AG10803 (cell line): Measurements from ENCODE around the gene DLG5.

Source experiments
- DNase-seq: peaks from one replicate; pipeline ENCODE4 v3.0.0; 2010; ENCODE audit warnings: low read depth
- H3K4me3 ChIP-seq: 2 replicates; pipeline ENCODE4 v1.5.1; 2011; ENCODE audit warnings: mild to moderate bottlenecking, low read length, control low read depth
- TF ChIP-seq, protein P1 (sequence below): conservative IDR thresholded peaks from 2 replicates; pipeline ENCODE4 v1.5.1; 2011; ENCODE audit warnings: mild to moderate bottlenecking, low read length, control low read depth, inconsistent platforms

The DLG5 gene

GRCh38 chr10:77881222-77881621, 45.3 kb downstream of the DLG5 start:
- no peak overlapping the region for H3K4me3 ChIP-seq
- TF ChIP-seq, protein P1, sequence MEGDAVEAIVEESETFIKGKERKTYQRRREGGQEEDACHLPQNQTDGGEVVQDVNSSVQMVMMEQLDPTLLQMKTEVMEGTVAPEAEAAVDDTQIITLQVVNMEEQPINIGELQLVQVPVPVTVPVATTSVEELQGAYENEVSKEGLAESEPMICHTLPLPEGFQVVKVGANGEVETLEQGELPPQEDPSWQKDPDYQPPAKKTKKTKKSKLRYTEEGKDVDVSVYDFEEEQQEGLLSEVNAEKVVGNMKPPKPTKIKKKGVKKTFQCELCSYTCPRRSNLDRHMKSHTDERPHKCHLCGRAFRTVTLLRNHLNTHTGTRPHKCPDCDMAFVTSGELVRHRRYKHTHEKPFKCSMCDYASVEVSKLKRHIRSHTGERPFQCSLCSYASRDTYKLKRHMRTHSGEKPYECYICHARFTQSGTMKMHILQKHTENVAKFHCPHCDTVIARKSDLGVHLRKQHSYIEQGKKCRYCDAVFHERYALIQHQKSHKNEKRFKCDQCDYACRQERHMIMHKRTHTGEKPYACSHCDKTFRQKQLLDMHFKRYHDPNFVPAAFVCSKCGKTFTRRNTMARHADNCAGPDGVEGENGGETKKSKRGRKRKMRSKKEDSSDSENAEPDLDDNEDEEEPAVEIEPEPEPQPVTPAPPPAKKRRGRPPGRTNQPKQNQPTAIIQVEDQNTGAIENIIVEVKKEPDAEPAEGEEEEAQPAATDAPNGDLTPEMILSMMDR, result no peak
- no peak for DNase-seq

- no peak overlapping the region for H3K4me3 ChIP-seq
- TF ChIP-seq, protein P1, result no peak
- DNase-seq, result no peak
These were observed 46.8 kb downstream of the DLG5 start for GRCh38 chr10:77879710-77880109.

DNA sequence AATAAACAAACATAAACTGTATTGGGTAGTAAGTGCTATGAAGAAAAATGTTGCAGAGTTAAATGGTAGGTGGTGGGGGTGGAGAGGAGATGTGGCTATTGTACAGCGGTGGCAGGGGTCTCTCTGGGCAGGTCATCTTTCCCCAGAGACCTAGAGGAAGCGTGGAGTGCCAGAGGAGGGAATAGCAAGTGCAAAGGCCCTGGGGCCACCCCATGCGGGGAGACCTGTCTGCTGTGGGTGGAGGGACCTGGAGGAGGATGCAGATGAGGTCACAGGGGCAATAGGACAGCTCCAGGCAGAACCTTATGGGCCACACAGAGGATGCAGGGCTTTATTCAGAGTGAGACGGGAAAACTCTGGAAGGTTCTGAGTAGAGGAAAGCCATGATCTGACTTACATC, 47.5 kb downstream of the DLG5 start:
- no peak overlapping the region for H3K4me3 ChIP-seq
- no peak for DNase-seq
- TF ChIP-seq, protein P1, result no peak

DNA sequence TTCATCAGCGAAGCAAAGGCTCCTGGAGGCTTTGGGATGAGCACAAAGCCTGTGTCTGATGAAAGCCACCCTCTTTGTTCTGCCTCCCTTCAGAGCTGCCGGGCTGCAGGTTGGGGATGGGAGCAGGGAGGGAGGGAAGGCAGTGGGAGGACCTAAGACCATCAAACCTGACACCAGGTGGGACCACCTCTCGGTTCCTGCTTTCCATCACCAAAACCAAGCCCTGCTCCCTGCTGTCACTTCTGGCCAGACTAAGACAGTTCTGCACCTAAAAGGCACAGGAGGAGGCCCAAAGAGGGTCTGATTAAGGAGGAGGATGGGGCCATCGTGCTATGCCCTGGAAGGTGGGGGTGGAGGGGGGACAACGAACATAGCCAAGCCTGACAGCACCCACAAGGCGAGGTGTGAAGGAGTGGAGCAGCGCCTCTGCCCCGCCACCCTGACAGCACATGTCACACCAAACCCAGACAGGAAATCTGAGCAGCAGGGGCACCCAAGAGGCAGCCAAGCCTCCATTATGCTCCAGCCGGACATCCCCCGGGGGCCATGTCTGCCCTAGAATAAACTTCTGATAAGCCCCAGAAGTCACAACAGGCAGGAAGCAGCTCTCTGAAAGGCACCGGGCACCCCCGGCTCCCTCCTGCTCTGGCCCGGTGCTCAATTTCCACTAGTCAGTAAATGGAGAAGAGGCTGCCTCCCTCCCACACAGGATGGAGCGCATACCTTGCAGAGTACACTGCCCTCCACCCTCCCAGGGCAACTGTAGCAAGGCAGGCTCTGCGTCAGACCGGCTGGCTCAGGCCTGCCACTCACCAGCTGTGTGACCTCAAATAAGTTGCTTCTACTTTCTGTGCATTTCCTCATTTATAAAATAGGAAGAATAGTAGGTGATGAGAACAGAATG, 48.9 kb downstream of the DLG5 start:
- DNase-seq, result peak; percentile 43
- TF ChIP-seq, protein P1, result no peak
- H3K4me3 ChIP-seq, result no peak overlapping the region

DNA sequence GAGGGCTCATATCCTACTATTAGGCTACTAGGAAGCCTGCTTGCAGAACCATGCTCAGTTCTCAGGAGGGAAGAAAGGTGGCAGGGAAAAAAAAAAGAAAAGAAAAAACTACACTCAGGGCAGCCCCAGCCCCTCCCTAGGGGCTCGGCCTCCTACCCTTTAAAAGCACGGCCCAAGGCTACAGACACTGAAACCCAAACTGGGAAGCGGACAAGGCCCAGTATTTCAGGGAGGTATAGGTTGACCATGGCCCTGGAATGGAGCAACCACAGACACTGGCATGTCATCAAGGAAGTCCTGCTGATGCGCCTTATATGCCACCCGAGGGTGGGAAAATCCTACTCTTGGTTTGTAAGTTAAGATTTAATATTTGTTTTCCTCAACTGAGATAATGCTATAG, 50.8 kb downstream of the DLG5 start:
- DNase-seq, result no peak
- TF ChIP-seq, protein P1, result no peak
- no peak overlapping the region for H3K4me3 ChIP-seq

DNA sequence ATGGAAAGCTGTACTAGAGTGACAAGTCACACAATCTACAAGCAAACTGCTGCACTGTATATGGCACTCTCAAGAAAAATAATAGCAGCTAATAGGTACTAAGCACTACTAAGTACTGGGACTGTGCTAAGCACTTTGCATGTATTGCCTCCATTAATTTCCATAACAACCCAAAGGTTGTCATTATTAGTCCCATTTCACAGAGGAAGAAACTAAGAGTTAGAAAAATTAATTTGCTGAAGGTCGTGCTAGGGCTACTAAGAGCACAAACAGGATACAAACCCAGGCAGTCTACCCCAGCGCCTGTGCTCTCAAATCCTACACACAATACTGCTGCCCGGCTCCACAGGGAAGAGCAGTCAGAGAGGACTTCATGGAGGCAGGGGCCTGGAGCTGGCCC, 51.7 kb downstream of the DLG5 start:
- DNase-seq, result no peak
- no peak overlapping the region for H3K4me3 ChIP-seq
- TF ChIP-seq, protein P1, result no peak
